H9 (cell line): ENCODE measurements around the gene CYP8B1. TPM values are rescaled to one million over a fixed set of nuclear protein-coding genes. Genes with fewer than 3 reads are reported as not detected.

Experiments used
- DNase-seq: peaks from one replicate; pipeline ENCODE4 v3.0.0-alpha.2; 2017
- H2AFZ ChIP-seq: one replicate; pipeline ENCODE4 v1.6.1; 2013; ENCODE audit warnings: mild to moderate bottlenecking, low read length, control low read depth, moderate library complexity
- H2AK5ac ChIP-seq: 2 replicates; pipeline ENCODE4 v1.6.1; 2013; ENCODE audit warnings: low read length, control low read depth, mixed read lengths; ENCODE audit not compliant: insufficient read length
- H2BK120ac ChIP-seq: one replicate; pipeline ENCODE4 v1.6.1; 2013; ENCODE audit warnings: low read depth, mild to moderate bottlenecking, low read length, control low read depth, inconsistent platforms; ENCODE audit not compliant: poor library complexity, severe bottlenecking
- H2BK12ac ChIP-seq: 2 replicates; pipeline ENCODE4 v1.6.1; 2013; ENCODE audit warnings: low read length, control low read depth, mixed read lengths, low read depth; ENCODE audit not compliant: insufficient read length
- H2BK15ac ChIP-seq: 2 replicates; pipeline ENCODE4 v1.6.1; 2013; ENCODE audit warnings: low read depth, low read length, control low read depth
- H2BK20ac ChIP-seq: one replicate; pipeline ENCODE4 v1.6.1; 2013; ENCODE audit warnings: low read depth, mild to moderate bottlenecking, low read length, control low read depth, inconsistent platforms; ENCODE audit not compliant: poor library complexity, severe bottlenecking
- H2BK5ac ChIP-seq: 2 replicates; pipeline ENCODE4 v1.6.1; 2013; ENCODE audit warnings: low read length, control low read depth, mixed read lengths; ENCODE audit not compliant: insufficient read length
- H3K14ac ChIP-seq: 2 replicates; pipeline ENCODE4 v1.6.1; 2013; ENCODE audit warnings: low read length, control low read depth; ENCODE audit not compliant: insufficient read depth
- H3K18ac ChIP-seq: 2 replicates; pipeline ENCODE4 v1.6.1; 2013; ENCODE audit warnings: low read depth, mild to moderate bottlenecking, mixed read lengths, low read length, control low read depth; ENCODE audit not compliant: insufficient read length
- H3K23ac ChIP-seq: 2 replicates; pipeline ENCODE4 v1.6.1; 2013; ENCODE audit warnings: low read length, control low read depth, mixed read lengths, low read depth; ENCODE audit not compliant: insufficient read length
- H3K23me2 ChIP-seq: 2 replicates; pipeline ENCODE4 v1.6.1; 2013; ENCODE audit warnings: low read depth, mild to moderate bottlenecking, mixed read lengths, low read length, control low read depth; ENCODE audit not compliant: insufficient read length, poor library complexity, severe bottlenecking
- H3K27ac ChIP-seq: 2 replicates; pipeline ENCODE4 v1.5.1; 2013; ENCODE audit warnings: low read length, control low read depth, mixed read lengths, low read depth; ENCODE audit not compliant: insufficient read length
- H3K27me3 ChIP-seq: 2 replicates; pipeline ENCODE4 v1.6.1; 2013; ENCODE audit warnings: low read length, control low read depth, inconsistent platforms; ENCODE audit not compliant: insufficient read depth
- H3K4ac ChIP-seq: 2 replicates; pipeline ENCODE4 v1.6.1; 2013; ENCODE audit warnings: low read depth, mild to moderate bottlenecking, control low read depth, inconsistent platforms, low read length, moderate library complexity
- H3K4me1 ChIP-seq: 2 replicates; pipeline ENCODE4 v1.6.1; 2013; ENCODE audit warnings: low read length, control low read depth, inconsistent platforms; ENCODE audit not compliant: insufficient read depth
- H3K4me2 ChIP-seq: 2 replicates; pipeline ENCODE4 v1.6.1; 2013; ENCODE audit warnings: low read length, control low read depth, mixed read lengths; ENCODE audit not compliant: insufficient read length, insufficient read depth
- H3K56ac ChIP-seq: 2 replicates; pipeline ENCODE4 v1.6.1; 2013; ENCODE audit warnings: low read depth, mild to moderate bottlenecking, mixed read lengths, low read length, control low read depth; ENCODE audit not compliant: insufficient read length
- H3K79me1 ChIP-seq: 2 replicates; pipeline ENCODE4 v1.6.1; 2013; ENCODE audit warnings: low read depth, mild to moderate bottlenecking, moderate library complexity, low read length, control low read depth, inconsistent platforms; ENCODE audit not compliant: insufficient read depth, poor library complexity, severe bottlenecking
- H3K79me2 ChIP-seq: 2 replicates; pipeline ENCODE4 v1.6.1; 2013; ENCODE audit warnings: low read length, control low read depth, inconsistent platforms; ENCODE audit not compliant: insufficient read depth
- H3K9ac ChIP-seq: 2 replicates; pipeline ENCODE4 v1.6.1; 2013; ENCODE audit warnings: low read length, control low read depth, mixed read lengths; ENCODE audit not compliant: insufficient read length; ENCODE audit errors: extremely low read depth
- H3K9me3 ChIP-seq: one replicate; pipeline ENCODE4 v1.6.1; 2013; ENCODE audit warnings: low read depth, low read length, inconsistent platforms; ENCODE audit not compliant: control insufficient read depth
- H3T11ph ChIP-seq: one replicate; pipeline ENCODE4 v1.6.1; 2013; ENCODE audit warnings: mild to moderate bottlenecking, low read length, control low read depth, inconsistent platforms
- H4K20me1 ChIP-seq: one replicate; pipeline ENCODE4 v1.6.1; 2013; ENCODE audit not compliant: control insufficient read depth, insufficient read length, insufficient read depth
- H4K5ac ChIP-seq: 2 replicates; pipeline ENCODE4 v1.6.1; 2013; ENCODE audit warnings: low read depth, mild to moderate bottlenecking, mixed read lengths, low read length, control low read depth; ENCODE audit not compliant: insufficient read length
- H4K8ac ChIP-seq: replicated peaks from 2 replicates; pipeline ENCODE4 v1.6.1; 2013; ENCODE audit warnings: low read length, control low read depth, mixed read lengths, low read depth; ENCODE audit not compliant: insufficient read length
- H4K91ac ChIP-seq: 2 replicates; pipeline ENCODE4 v1.6.1; 2013; ENCODE audit warnings: low read depth, mild to moderate bottlenecking, moderate library complexity, mixed read lengths, low read length, control low read depth; ENCODE audit not compliant: insufficient read length
- H3K27ac Mint-ChIP-seq, 3 experiments: 2 replicates in 2 of 3; 3 replicates in 1 of 3; pipeline ENCODE4 v1.8.0; 2020 to 2021; ENCODE audit warnings: mixed read lengths in 3 of 3, mild to moderate bottlenecking in 1 of 3, moderate library complexity in 1 of 3
- H3K27me3 Mint-ChIP-seq: 2 replicates; pipeline ENCODE4 v1.8.0; 2021; ENCODE audit warnings: low read depth, mild to moderate bottlenecking, moderate library complexity, mixed read lengths
- H3K36me3 Mint-ChIP-seq, 3 experiments: 2 replicates in 2 of 3; 3 replicates in 1 of 3; pipeline ENCODE4 v1.8.0; 2020 to 2021; ENCODE audit warnings: low read depth in 3 of 3, mixed read lengths in 3 of 3; ENCODE audit not compliant: insufficient read depth in 1 of 3
- H3K4me1 Mint-ChIP-seq, 2 experiments: 2 replicates each; pipeline ENCODE4 v1.8.0; 2020; ENCODE audit warnings: mixed read lengths in 2 of 2
- H3K4me3 Mint-ChIP-seq, 2 experiments: 2 replicates in 1 of 2; 3 replicates in 1 of 2; pipeline ENCODE4 v1.8.0; 2020 to 2021; ENCODE audit warnings: mild to moderate bottlenecking in 2 of 2, mixed read lengths in 2 of 2, moderate library complexity in 1 of 2
- H3K9me3 Mint-ChIP-seq, 2 experiments: 2 replicates in 1 of 2; 3 replicates in 1 of 2; pipeline ENCODE4 v1.8.0; 2020; ENCODE audit warnings: mild to moderate bottlenecking in 2 of 2, mixed read lengths in 2 of 2, moderate library complexity in 1 of 2
- WGBS: extraction: QIAGEN DNeasy Blood & Tissue Kit; methylation state at CpG from one replicate; pipeline ENCODE4 v1.1.7; 2013; ENCODE audit warnings: missing lambda C conversion rate, low lambda C conversion rate, mixed read lengths; ENCODE audit not compliant: insufficient read length; ENCODE audit errors: extremely low coverage; 5-methylcytosine and 5-hydroxymethylcytosine counted together
- total RNA-seq: library from RNA; stranded (reverse); gene quantifications from 2 replicates; pipeline ENCODE4 v1.2.1, GENCODE V29; 2021
- TF ChIP-seq, protein P1 (sequence below): fragments of 200-600 bp; sonication (generic); conservative IDR thresholded peaks from 3 replicates; pipeline ENCODE4 v1.8.0; 2021; ENCODE audit warnings: antibody characterized with exemption, mild to moderate bottlenecking

The CYP8B1 gene
- total RNA-seq, 1 experiment from 2014 or later: not detected

DNA sequence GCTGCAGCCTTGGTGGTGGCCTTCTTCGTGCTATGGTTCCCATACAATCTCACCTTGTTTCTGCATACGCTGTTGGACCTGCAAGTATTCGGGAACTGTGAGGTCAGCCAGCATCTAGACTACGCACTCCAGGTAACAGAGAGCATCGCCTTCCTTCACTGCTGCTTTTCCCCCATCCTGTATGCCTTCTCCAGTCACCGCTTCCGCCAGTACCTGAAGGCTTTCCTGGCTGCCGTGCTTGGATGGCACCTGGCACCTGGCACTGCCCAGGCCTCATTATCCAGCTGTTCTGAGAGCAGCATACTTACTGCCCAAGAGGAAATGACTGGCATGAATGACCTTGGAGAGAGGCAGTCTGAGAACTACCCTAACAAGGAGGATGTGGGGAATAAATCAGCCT, 10.4 kb downstream of the CYP8B1 start:
- Mint-ChIP-seq H3K4me3 (no peak overlapping the region), H3K27ac (no peak overlapping the region), H3K36me3 (no peaks in the 10 kb centered on the region), H3K27me3 (peaks cover 22% of the 10 kb centered on the region), H3K4me1 (no peaks in the 10 kb centered on the region), H3K9me3 (no peaks in the 10 kb centered on the region)
- Histone ChIP-seq H4K8ac (no peak overlapping the region), H2BK12ac (no peak overlapping the region), H3K4me2 (no peak overlapping the region), H4K20me1 (no peaks in the 10 kb centered on the region), H2BK15ac (no peak overlapping the region), H3K56ac (no peak overlapping the region), H3K4me1 (no peaks in the 10 kb centered on the region), H3K23me2 (no peaks in the 10 kb centered on the region), H2AFZ (no peak overlapping the region), H2AK5ac (no peak overlapping the region), H3K27me3 (no peaks in the 10 kb centered on the region), H4K5ac (no peak overlapping the region), H3K9me3 (no peaks in the 10 kb centered on the region), H3K14ac (no peak overlapping the region), H3K27ac (no peak overlapping the region), H2BK20ac (no peak overlapping the region), H3K9ac (no peak overlapping the region), H4K91ac (no peak overlapping the region), H3T11ph (no peak overlapping the region), H2BK120ac (no peak overlapping the region), H3K18ac (no peak overlapping the region), H3K79me2 (no peaks in the 10 kb centered on the region), H3K79me1 (no peaks in the 10 kb centered on the region), H3K4ac (no peak overlapping the region), H3K23ac (no peak overlapping the region), H2BK5ac (no peak overlapping the region)
- no peak for DNase-seq
- TF ChIP-seq, protein P1, sequence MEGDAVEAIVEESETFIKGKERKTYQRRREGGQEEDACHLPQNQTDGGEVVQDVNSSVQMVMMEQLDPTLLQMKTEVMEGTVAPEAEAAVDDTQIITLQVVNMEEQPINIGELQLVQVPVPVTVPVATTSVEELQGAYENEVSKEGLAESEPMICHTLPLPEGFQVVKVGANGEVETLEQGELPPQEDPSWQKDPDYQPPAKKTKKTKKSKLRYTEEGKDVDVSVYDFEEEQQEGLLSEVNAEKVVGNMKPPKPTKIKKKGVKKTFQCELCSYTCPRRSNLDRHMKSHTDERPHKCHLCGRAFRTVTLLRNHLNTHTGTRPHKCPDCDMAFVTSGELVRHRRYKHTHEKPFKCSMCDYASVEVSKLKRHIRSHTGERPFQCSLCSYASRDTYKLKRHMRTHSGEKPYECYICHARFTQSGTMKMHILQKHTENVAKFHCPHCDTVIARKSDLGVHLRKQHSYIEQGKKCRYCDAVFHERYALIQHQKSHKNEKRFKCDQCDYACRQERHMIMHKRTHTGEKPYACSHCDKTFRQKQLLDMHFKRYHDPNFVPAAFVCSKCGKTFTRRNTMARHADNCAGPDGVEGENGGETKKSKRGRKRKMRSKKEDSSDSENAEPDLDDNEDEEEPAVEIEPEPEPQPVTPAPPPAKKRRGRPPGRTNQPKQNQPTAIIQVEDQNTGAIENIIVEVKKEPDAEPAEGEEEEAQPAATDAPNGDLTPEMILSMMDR: no peak
- no CpG with 5 or more reads among the region's 8 CpGs for WGBS
